Right cardiac atrium (tissue), 5 donors: Measurements from ENCODE around the gene OTULIN. TPM values are rescaled to one million over a fixed set of nuclear protein-coding genes. Genes with fewer than 3 reads are reported as not detected.
A peak's percentile ranks its signal among the peaks of the same experiment; 100 is the strongest.

Experiments
- ATAC-seq, 2 donors: fragments of 200-7000 bp; cut with Tn5 transposase; one replicate each; pipeline versions ENCODE4 v1.8.0 to v1.9.1; 2020; ENCODE audit warnings: moderate library complexity in 2 of 2, mild to moderate bottlenecking in 1 of 2
- DNase-seq, 3 donors: peaks; one replicate each; pipeline ENCODE4 v3.0.0-alpha.2; 2020
- H3K27ac ChIP-seq: one replicate; pipeline ENCODE4 v1.5.1; 2013; ENCODE audit warnings: mild to moderate bottlenecking, low read length, control low read depth, moderate library complexity
- H3K27me3 ChIP-seq: one replicate; pipeline ENCODE4 v1.6.1; 2013; ENCODE audit not compliant: control insufficient read depth, insufficient read depth
- H3K4me1 ChIP-seq: one replicate; pipeline ENCODE4 v1.6.1; 2013; ENCODE audit warnings: low read length; ENCODE audit not compliant: control insufficient read depth, insufficient read depth
- H3K4me3 ChIP-seq: one replicate; pipeline ENCODE4 v1.5.1; 2013; ENCODE audit warnings: low read length, control low read depth
- H3K9me3 ChIP-seq: one replicate; pipeline ENCODE4 v1.6.1; 2013; ENCODE audit warnings: low read length; ENCODE audit not compliant: control insufficient read depth
- WGBS: extraction: QIAGEN DNeasy Blood & Tissue Kit; methylation state at CpG from one replicate; pipeline ENCODE4 v1.1.7; 2013; 5-methylcytosine and 5-hydroxymethylcytosine counted together
- intact Hi-C, 4 donors: fragments of 100-400 bp; cut with DNase I; formaldehyde crosslinking; loops; one replicate each; pipeline versions ENCODE4 v1.11.0 to v1.14.0; 2022 to 2023
- polyA plus RNA-seq: library from polyadenylated mRNA; stranded (reverse); fragments of 200-250 nt; gene quantifications from one replicate; pipeline ENCODE4 v1.2.3, GENCODE V29; 2013
- total RNA-seq, 4 donors: library from RNA; stranded (reverse); fragmentation: NEBNext Ultra II Directional; extraction: Animal tissue kit (Norgen Biotek cat#: 25700); gene quantifications; one replicate each; pipeline ENCODE4 v1.2.1, GENCODE V29; 2021
- donor health status: healthy with polysubstance abuse.
- donor health status: DM: no; HTN: yes; CAD: no.
- donor health status: DM: no; HTN: no; CAD: no.
- donor health status: DM: no; HTN: yes; CAD: no; lungs with severe emphysema.
- donor health status: DM: yes; HTN: yes; CAD: no.

Gene OTULIN
- total and polyA plus RNA-seq, 5 donors: 6.0 to 20.4 (median 18.5) TPM

- no peak for DNase-seq
- Histone ChIP-seq H3K4me3 (no peak overlapping the region), H3K9me3 (no peaks in the 10 kb centered on the region), H3K4me1 (peaks cover 11% of the 10 kb centered on the region), H3K27ac (peak overlapping the region; percentile 21), H3K27me3 (no peaks in the 10 kb centered on the region)
- intact Hi-C loops: no loop called here
- 82% methylated on average over 5 of the region's 5 CpGs for WGBS
- ATAC-seq: no peak
Measured at GRCh38 chr5:14668181-14668591, 3.7 kb downstream of the OTULIN start.

GRCh38 chr5:14669415-14669814 is 4.9 kb downstream of the OTULIN start:
- WGBS: 93% methylated on average over 5 of the region's 5 CpGs
- Histone ChIP-seq H3K4me3 (no peak overlapping the region), H3K27ac (no peak overlapping the region), H3K27me3 (no peaks in the 10 kb centered on the region), H3K9me3 (no peaks in the 10 kb centered on the region), H3K4me1 (peaks cover 11% of the 10 kb centered on the region)
- intact Hi-C loops: no loop called here
- no peak for ATAC-seq
- DNase-seq: no peak

GRCh38 chr5:14669975-14670374 is 5.5 kb downstream of the OTULIN start:
- WGBS: 73% methylated on average over 1 of the region's 1 CpG
- no peak overlapping the region for H3K27ac ChIP-seq
- intact Hi-C loops: no loop called here
- ATAC-seq: no peak
- H3K4me3 ChIP-seq: no peak overlapping the region
- H3K27me3 ChIP-seq: no peaks in the 10 kb centered on the region
- peaks cover 11% of the 10 kb centered on the region for H3K4me1 ChIP-seq
- no peak for DNase-seq
- H3K9me3 ChIP-seq: no peaks in the 10 kb centered on the region

GRCh38 chr5:14671414-14671813 is 6.9 kb downstream of the OTULIN start:
- DNase-seq (no peak), ATAC-seq (no peak)
- peaks cover 2% of the 10 kb centered on the region for H3K9me3 ChIP-seq
- intact Hi-C loops: no loop called here
- WGBS: 54% methylated on average over 2 of the region's 2 CpGs
- H3K27ac ChIP-seq: no peak overlapping the region
- peaks cover 16% of the 10 kb centered on the region for H3K4me1 ChIP-seq
- H3K27me3 ChIP-seq: no peaks in the 10 kb centered on the region
- H3K4me3 ChIP-seq: no peak overlapping the region

- H3K9me3 ChIP-seq: peaks cover 2% of the 10 kb centered on the region
- no peak for DNase-seq
- peaks cover 18% of the 10 kb centered on the region for H3K4me1 ChIP-seq
- no peak overlapping the region for H3K4me3 ChIP-seq
- intact Hi-C loops: no loop called here
- ATAC-seq: peak; percentile 15 to 25
- 80% methylated on average over 4 of the region's 4 CpGs for WGBS
- H3K27ac ChIP-seq: peak overlapping the region; percentile 51
- H3K27me3 ChIP-seq: no peaks in the 10 kb centered on the region
Measured at GRCh38 chr5:14672082-14672481, 7.6 kb downstream of the OTULIN start.

- Histone ChIP-seq H3K27me3 (no peaks in the 10 kb centered on the region), H3K9me3 (peaks cover 2% of the 10 kb centered on the region), H3K4me3 (no peak overlapping the region), H3K27ac (peak overlapping the region; percentile 51), H3K4me1 (peaks cover 18% of the 10 kb centered on the region)
- ATAC-seq (peak; percentile 12 to 24), DNase-seq (no peak)
- 75% methylated on average over 9 of the region's 9 CpGs for WGBS
- intact Hi-C loops: no loop called here
Measured at GRCh38 chr5:14672484-14673394, 8.2 kb downstream of the OTULIN start.

GRCh38 chr5:14673443-14673842 is 8.9 kb downstream of the OTULIN start:
- WGBS: 81% methylated on average over 3 of the region's 3 CpGs
- H3K4me1 ChIP-seq: peaks cover 24% of the 10 kb centered on the region

GRCh38 chr5:14674983-14675854 is 10.7 kb downstream of the OTULIN start:
- WGBS: 87% methylated on average over 8 of the region's 8 CpGs
- H3K27ac ChIP-seq: peak overlapping the region; percentile 53
- no peaks in the 10 kb centered on the region for H3K27me3 ChIP-seq
- no peak for DNase-seq
- H3K9me3 ChIP-seq: peaks cover 2% of the 10 kb centered on the region
- no peak overlapping the region for H3K4me3 ChIP-seq
- peaks cover 29% of the 10 kb centered on the region for H3K4me1 ChIP-seq
- intact Hi-C loops: no loop called here
- no peak for ATAC-seq

More at GRCh38 chr5:14673443-14673842, 8.9 kb downstream of the OTULIN start:
- ATAC-seq: no peak
- intact Hi-C loops: no loop called here
- Histone ChIP-seq H3K27me3 (no peaks in the 10 kb centered on the region), H3K9me3 (peaks cover 2% of the 10 kb centered on the region), H3K27ac (no peak overlapping the region), H3K4me3 (no peak overlapping the region)
- no peak for DNase-seq

GRCh38 chr5:14675865-14676300 is 11.4 kb downstream of the OTULIN start:
- peaks cover 2% of the 10 kb centered on the region for H3K9me3 ChIP-seq
- DNase-seq (no peak), ATAC-seq (no peak)
- no peak overlapping the region for H3K27ac ChIP-seq
- intact Hi-C loops: no loop called here
- peaks cover 29% of the 10 kb centered on the region for H3K4me1 ChIP-seq
- WGBS: 45% methylated on average over 6 of the region's 6 CpGs
- no peak overlapping the region for H3K4me3 ChIP-seq
- H3K27me3 ChIP-seq: no peaks in the 10 kb centered on the region

GRCh38 chr5:14676320-14676719 is 11.8 kb downstream of the OTULIN start:
- Histone ChIP-seq H3K4me3 (no peak overlapping the region), H3K9me3 (peaks cover 2% of the 10 kb centered on the region), H3K27ac (peak overlapping the region; percentile 47), H3K4me1 (peaks cover 29% of the 10 kb centered on the region), H3K27me3 (no peaks in the 10 kb centered on the region)
- 55% methylated on average over 3 of the region's 3 CpGs for WGBS
- DNase-seq: peak in 1 of 3 donors; percentile 49
- ATAC-seq: peak; percentile 59 to 65
- intact Hi-C loops: no loop called here
